GM23338 (cell line): Measurements from ENCODE around the gene CXADR. TPM values are rescaled to one million over a fixed set of nuclear protein-coding genes. Genes with fewer than 3 reads are reported as not detected.
A peak's percentile ranks its signal among the peaks of the same experiment; 100 is the strongest.

Source experiments
- ATAC-seq: fragments of 200-7000 bp; cut with Tn5 transposase; 3 replicates; pipeline ENCODE4 v1.9.1; 2020
- DNase-seq: peaks from one replicate; pipeline ENCODE4 v3.0.0-alpha.2; 2015; ENCODE audit warnings: low spot score
- H2AFZ ChIP-seq: fragments of 200-600 bp; sonication (generic); 2 replicates; pipeline ENCODE4 v1.8.0; 2016; ENCODE audit warnings: antibody characterized with exemption, mild to moderate bottlenecking, moderate library complexity
- H3F3A ChIP-seq: fragments of 200-600 bp; sonication (generic); replicated peaks from 2 replicates; pipeline ENCODE4 v1.8.0; 2017; ENCODE audit warnings: antibody characterized with exemption, mixed run types, low read depth
- H3K27ac ChIP-seq: fragments of 200-600 bp; sonication (generic); 2 replicates; pipeline ENCODE4 v1.6.1; 2016; ENCODE audit warnings: low read depth
- H3K27me3 ChIP-seq: fragments of 200-600 bp; sonication (generic); 2 replicates; pipeline ENCODE4 v1.8.0; 2016; ENCODE audit warnings: mild to moderate bottlenecking, mixed run types, moderate library complexity; ENCODE audit not compliant: insufficient read depth
- H3K36me3 ChIP-seq: fragments of 200-600 bp; sonication (generic); 2 replicates; pipeline ENCODE4 v1.8.0; 2016; ENCODE audit warnings: mild to moderate bottlenecking; ENCODE audit not compliant: insufficient read depth
- H3K4me1 ChIP-seq: fragments of 200-600 bp; sonication (generic); 2 replicates; pipeline ENCODE4 v1.8.0; 2016; ENCODE audit warnings: mild to moderate bottlenecking, moderate library complexity; ENCODE audit not compliant: insufficient read depth
- H3K4me2 ChIP-seq: fragments of 200-600 bp; sonication (generic); 2 replicates; pipeline ENCODE4 v1.7.1; 2017; ENCODE audit warnings: mixed run types
- H3K4me3 ChIP-seq: fragments of 200-600 bp; sonication (generic); 2 replicates; pipeline ENCODE4 v1.6.1; 2016; ENCODE audit warnings: mixed run types
- H3K79me2 ChIP-seq: fragments of 200-600 bp; sonication (generic); replicated peaks from 2 replicates; pipeline ENCODE4 v1.8.0; 2017; ENCODE audit warnings: mild to moderate bottlenecking; ENCODE audit not compliant: insufficient read depth
- H3K9me2 ChIP-seq: fragments of 200-600 bp; sonication (generic); 2 replicates; pipeline ENCODE4 v1.8.0; 2017; ENCODE audit not compliant: insufficient read depth
- H4K20me1 ChIP-seq: fragments of 200-600 bp; sonication (generic); replicated peaks from 2 replicates; pipeline ENCODE4 v1.8.0; 2017; ENCODE audit warnings: mild to moderate bottlenecking; ENCODE audit not compliant: insufficient read depth
- H3K27ac Mint-ChIP-seq: 2 replicates; pipeline ENCODE4 v1.8.0; 2020; ENCODE audit warnings: inconsistent platforms, mild to moderate bottlenecking, moderate library complexity, mixed read lengths
- H3K27me3 Mint-ChIP-seq: 3 replicates; pipeline ENCODE4 v1.8.0; 2022; ENCODE audit warnings: low read depth, mild to moderate bottlenecking, moderate library complexity, mixed read lengths, inconsistent platforms; ENCODE audit not compliant: insufficient read depth, poor library complexity
- H3K36me3 Mint-ChIP-seq: 3 replicates; pipeline ENCODE4 v1.8.0; 2021; ENCODE audit warnings: low read depth, mild to moderate bottlenecking, inconsistent platforms, moderate library complexity, mixed read lengths
- H3K4me1 Mint-ChIP-seq: 3 replicates; pipeline ENCODE4 v1.8.0; 2020; ENCODE audit warnings: mild to moderate bottlenecking, inconsistent platforms, mixed read lengths
- H3K4me3 Mint-ChIP-seq: 3 replicates; pipeline ENCODE4 v1.8.0; 2021; ENCODE audit warnings: moderate library complexity, mild to moderate bottlenecking, inconsistent platforms, mixed read lengths
- H3K9me3 Mint-ChIP-seq: 3 replicates; pipeline ENCODE4 v1.8.0; 2020; ENCODE audit warnings: moderate library complexity, mild to moderate bottlenecking, inconsistent platforms, mixed read lengths
- CREB1 ChIP-seq: fragments of 250-450 bp; sonication (Bioruptor Pico); IDR thresholded peaks from 2 replicates; pipeline ENCODE4 v1.5.0; 2020; ENCODE audit warnings: low read depth, mild to moderate bottlenecking, moderate library complexity
- CTCF ChIP-seq, 2 experiments: fragments of 200-600 bp in 1 of 2; sonication (generic) in 1 of 2; conservative IDR thresholded peaks; 2 replicates each; pipeline versions ENCODE4 v1.5.1 to v1.6.1; 2016 to 2017; ENCODE audit warnings: antibody characterized with exemption in 2 of 2, low read depth in 2 of 2, mild to moderate bottlenecking in 2 of 2, moderate library complexity in 1 of 2
- ETS1 ChIP-seq: IDR thresholded peaks from 2 replicates; pipeline ENCODE4 v1.6.1; 2016; ENCODE audit warnings: antibody characterized with exemption
- EZH2 ChIP-seq: fragments of 200-600 bp; sonication (generic); IDR thresholded peaks from one replicate; pipeline ENCODE4 v1.8.0; 2017; ENCODE audit warnings: antibody characterized with exemption, mild to moderate bottlenecking, low read depth; ENCODE audit not compliant: unreplicated experiment
- EZH2phosphoT487 ChIP-seq: fragments of 200-600 bp; sonication (generic); IDR thresholded peaks from one replicate; pipeline ENCODE4 v1.8.1; 2018; ENCODE audit warnings: antibody characterized with exemption; ENCODE audit not compliant: unreplicated experiment
- JUNB ChIP-seq: IDR thresholded peaks from one replicate; pipeline ENCODE4 v1.6.1; 2016; ENCODE audit warnings: antibody characterized with exemption; ENCODE audit not compliant: unreplicated experiment
- NANOG ChIP-seq: IDR thresholded peaks from 2 replicates; pipeline ENCODE4 v1.6.1; 2016; ENCODE audit warnings: antibody characterized with exemption, borderline replicate concordance
- POLR2AphosphoS5 ChIP-seq: IDR thresholded peaks from 2 replicates; pipeline ENCODE4 v1.6.1; 2016; ENCODE audit warnings: antibody characterized with exemption, low read depth
- REST ChIP-seq: IDR thresholded peaks from one replicate; pipeline ENCODE4 v1.6.1; 2018; ENCODE audit warnings: antibody characterized with exemption; ENCODE audit not compliant: unreplicated experiment
- STAT1 ChIP-seq: IDR thresholded peaks from one replicate; pipeline ENCODE4 v1.6.1; 2016; ENCODE audit warnings: antibody characterized with exemption; ENCODE audit not compliant: unreplicated experiment
- ZNF114 ChIP-seq: fragments of 250-450 bp; sonication (Bioruptor Pico); IDR thresholded peaks from 2 replicates; pipeline ENCODE4 v1.5.0; 2020; ENCODE audit warnings: mild to moderate bottlenecking, moderate library complexity
- ZNF331 ChIP-seq: fragments of 250-450 bp; sonication (Bioruptor Pico); IDR thresholded peaks from 2 replicates; pipeline ENCODE4 v1.5.0; 2020; ENCODE audit warnings: low read depth, mild to moderate bottlenecking, moderate library complexity
- ZNF462 ChIP-seq: fragments of 250-450 bp; sonication (Bioruptor Pico); IDR thresholded peaks from 2 replicates; pipeline ENCODE4 v1.5.0; 2020; ENCODE audit warnings: mild to moderate bottlenecking, moderate library complexity
- polyA plus RNA-seq: library from polyadenylated mRNA; unstranded; fragments of >200 nt; fragmentation: Nextera tagmentation; extraction: Ambion mirVana; gene quantifications from 2 replicates; pipeline ENCODE4 v1.2.1, GENCODE V29; 2016
- total RNA-seq: library from RNA; depleted of rRNA; stranded (reverse); fragments of >200 nt; shearing (Covaris generic); gene quantifications from 2 replicates; pipeline ENCODE4 v1.2.3, GENCODE V29; 2014

CXADR gene
- total and polyA plus RNA-seq, 2 experiments from 2014 or later = 126 to 207 TPM

- Histone ChIP-seq H3K9me2 (no peaks in the 10 kb centered on the region), H3K36me3 (peaks cover 3% of the 10 kb centered on the region; the same call in 1 of the 2 replicates), H4K20me1 (peaks cover 16% of the 10 kb centered on the region), H3K4me2 (no peak overlapping the region), H3K4me3 (no peak overlapping the region), H3F3A (no peaks in the 10 kb centered on the region), H2AFZ (no peak overlapping the region), H3K4me1 (no peaks in the 10 kb centered on the region), H3K79me2 (peaks cover 18% of the 10 kb centered on the region), H3K27ac (0 out of 2 replicates have a peak overlapping the region, but pooled peaks have one; percentile 3), H3K27me3 (no peaks in the 10 kb centered on the region)
- ATAC-seq = no peak
- Mint-ChIP-seq H3K4me3 (no peak overlapping the region), H3K27ac (no peak overlapping the region), H3K36me3 (peaks cover 14% of the 10 kb centered on the region; the same call in 1 of the 3 replicates), H3K9me3 (no peaks in the 10 kb centered on the region), H3K27me3 (no peaks in the 10 kb centered on the region), H3K4me1 (peaks cover 4% of the 10 kb centered on the region)
- no peak for TF ChIP-seq ZNF462 (CRISPR knock-in tag)
- no peak for TF ChIP-seq POLR2AphosphoS5
- no peak for TF ChIP-seq CTCF (conservative IDR thresholded peaks at IDR 0.05; ENCODE audit: low read depth in 2 of 2)
- TF ChIP-seq ZNF331 = no peak
- TF ChIP-seq EZH2 = no peak
- TF ChIP-seq ETS1 = no peak
- TF ChIP-seq NANOG = no peak
- no peak for TF ChIP-seq STAT1
- TF ChIP-seq EZH2phosphoT487 = no peak
- TF ChIP-seq REST = no peak
- TF ChIP-seq CREB1 (CRISPR knock-in tag) = no peak
- TF ChIP-seq ZNF114 (CRISPR knock-in tag) = no peak
- no peak for TF ChIP-seq JUNB
- no peak for DNase-seq
Measured at GRCh38 chr21:17577701-17578100, 64.9 kb downstream of the CXADR start.
